Transverse colon (tissue), 4 donors: ENCODE results near the gene ABCA4. TPM values are rescaled to one million over a fixed set of nuclear protein-coding genes. Genes with fewer than 3 reads are reported as not detected.

ENCODE experiments used
- DNase-seq: peaks from one replicate; pipeline ENCODE4 v3.0.0-alpha.2; 2019
- H3K27ac ChIP-seq, 4 donors: fragments of 200-600 bp; sonication (generic); 2 replicates each; pipeline ENCODE4 v1.5.1; 2016 to 2018; ENCODE audit warnings: inconsistent platforms in 4 of 4
- H3K27me3 ChIP-seq: fragments of 200-600 bp; sonication (generic); 2 replicates; pipeline ENCODE4 v1.5.1; 2017; ENCODE audit warnings: inconsistent platforms
- H3K36me3 ChIP-seq, 4 donors: fragments of 200-600 bp; sonication (generic); 2 replicates each; pipeline ENCODE4 v1.5.1; 2017 to 2019; ENCODE audit warnings: inconsistent platforms in 4 of 4
- H3K4me1 ChIP-seq, 4 donors: fragments of 200-600 bp; sonication (generic); 2 replicates each; pipeline ENCODE4 v1.5.1; 2017 to 2020; ENCODE audit warnings: inconsistent platforms in 4 of 4
- H3K4me3 ChIP-seq, 4 donors: fragments of 200-600 bp; sonication (generic); 1 replicate in 1 of 4; 2 replicates in 3 of 4; pipeline versions ENCODE4 v1.5.1 to v1.6.1; 2017 to 2019; ENCODE audit warnings: inconsistent platforms in 4 of 4
- H3K9me3 ChIP-seq, 2 donors: fragments of 200-600 bp; sonication (generic); 2 replicates each; pipeline ENCODE4 v1.5.1; 2017 to 2019; ENCODE audit warnings: inconsistent platforms in 2 of 2
- CTCF ChIP-seq, 5 experiments: fragments of 200-600 bp in 3 of 5; fragments of 450-650 bp in 2 of 5; sonication (generic) in 3 of 5; IDR thresholded peaks; 1 replicate in 2 of 5; 2 replicates in 3 of 5; pipeline ENCODE4 v1.5.1; 2016 to 2017; ENCODE audit warnings: antibody characterized with exemption in 5 of 5, inconsistent platforms in 3 of 5, mild to moderate bottlenecking in 2 of 5, moderate library complexity in 1 of 5
- EP300 ChIP-seq: sonication (generic); formaldehyde crosslinking; IDR thresholded peaks from one replicate; pipeline ENCODE4 v1.6.1; 2017; ENCODE audit warnings: antibody characterized with exemption, low read depth
- POLR2A ChIP-seq: fragments of 450-650 bp; IDR thresholded peaks from one replicate; pipeline ENCODE4 v1.6.1; 2016; ENCODE audit warnings: antibody characterized with exemption, mild to moderate bottlenecking, moderate library complexity
- POLR2AphosphoS5 ChIP-seq, 3 donors: sonication (generic); formaldehyde crosslinking; IDR thresholded peaks; one replicate each; pipeline ENCODE4 v1.6.1; 2016; ENCODE audit warnings: antibody characterized with exemption in 3 of 3
- WGBS, 2 donors: methylation state at CpG; one replicate each; pipeline ENCODE4 v1.1.5; 2018; ENCODE audit warnings: low coverage in 1 of 2; 5-methylcytosine and 5-hydroxymethylcytosine counted together
- in situ Hi-C, 4 donors: fragments of 200-750 bp; cut with MboI; loops; one replicate each; pipeline versions ENCODE4 v1.15.0 to v1.15.1; 2017; ENCODE audit warnings: low sequenced_read_pairs in 3 of 4, low pct_ligation_motif_present in 1 of 4, low pct_unique_long_range_greater_than_20kb in 1 of 4
- intact Hi-C: fragments of 100-400 bp; cut with DNase I; formaldehyde crosslinking; loops from one replicate; pipeline ENCODE4 v1.15.1; 2023; ENCODE audit warnings: low total_unique reads
- total RNA-seq, 4 donors: library from RNA; depleted of rRNA; stranded (reverse); fragments of >200 nt; gene quantifications; one replicate each; pipeline ENCODE4 v1.1.0, GENCODE V29; 2016

ABCA4 gene
- total RNA-seq, 4 donors from 2014 or later = 0.16 to 0.55 TPM; not detected in 2

- H3K4me3 ChIP-seq = no peak overlapping the region
- no peak overlapping the region for H3K27ac ChIP-seq
- DNase-seq = no peak
- in situ Hi-C loops (loop anchor here in 3 of 4 donors (25.0 kb wide), 4 partner anchors 166 to 741 kb away; partner anchors contain the start of genes SLC44A3 (in 2 of the 3) and ARHGAP29 (in 1 of the 3)), intact Hi-C loops (no loop called here)
- no peaks in the 10 kb centered on the region for H3K9me3 ChIP-seq
- TF ChIP-seq POLR2AphosphoS5 (IDR thresholded peaks at IDR 0.05) (no peak), POLR2A (no peak), CTCF (IDR thresholded peaks at IDR 0.05) (no peak), EP300 (no peak)
- 54 to 100% methylated on average over 1 of the region's 1 CpG for WGBS, 2 donors
- H3K27me3 ChIP-seq = no peaks in the 10 kb centered on the region
- no peaks in the 10 kb centered on the region for H3K36me3 ChIP-seq
- peaks cover 12 to 34% (median 25%) of the 10 kb centered on the region in 4 donors for H3K4me1 ChIP-seq
Measured at GRCh38 chr1:94071391-94071790, 49.6 kb downstream of the ABCA4 start.

- H3K27ac ChIP-seq = peak overlapping the region in 3 of 4 donors; percentile 65 to 79 (median 76)
- TF ChIP-seq POLR2A = no peak
- no peak for TF ChIP-seq CTCF (IDR thresholded peaks at IDR 0.05)
- no peak for TF ChIP-seq POLR2AphosphoS5 (IDR thresholded peaks at IDR 0.05)
- no peak for TF ChIP-seq EP300
- H3K9me3 ChIP-seq = no peaks in the 10 kb centered on the region
- no peak overlapping the region for H3K4me3 ChIP-seq
- intact Hi-C loops = no loop called here
- H3K4me1 ChIP-seq = peaks cover 12 to 34% (median 25%) of the 10 kb centered on the region in 4 donors
- no peaks in the 10 kb centered on the region for H3K27me3 ChIP-seq
- in situ Hi-C loops = loop anchor here in 3 of 4 donors (25.0 kb wide), 4 partner anchors 166 to 741 kb away; partner anchors contain the start of genes SLC44A3 (in 2 of the 3) and ARHGAP29 (in 1 of the 3)
- DNase-seq = no peak
- WGBS, 2 donors = 54 to 88% methylated on average over 2 to 3 of the region's 3 CpGs
- no peaks in the 10 kb centered on the region for H3K36me3 ChIP-seq
Measured at GRCh38 chr1:94070865-94071264, 50.1 kb downstream of the ABCA4 start.

- Histone ChIP-seq H3K27me3 (no peaks in the 10 kb centered on the region), H3K4me3 (no peak overlapping the region), H3K36me3 (no peaks in the 10 kb centered on the region), H3K27ac (peak overlapping the region; percentile 65 to 79 (median 74)), H3K4me1 (peaks cover 12 to 34% (median 25%) of the 10 kb centered on the region in 4 donors), H3K9me3 (no peaks in the 10 kb centered on the region)
- intact Hi-C loops (loop anchor here (10.0 kb wide), 1 partner anchor 165 kb away; the partner anchor contains the start of gene ARHGAP29), in situ Hi-C loops (loop anchor here (10.0 to 25.0 kb wide), 6 partner anchors 167 to 742 kb away; partner anchors contain the start of genes SLC44A3 (in 2 of the 4) and ARHGAP29 (in 1 of the 4))
- WGBS, 2 donors = 40 to 50% methylated on average over 2 of the region's 2 CpGs
- no peak for TF ChIP-seq POLR2A
- TF ChIP-seq EP300 = no peak
- TF ChIP-seq CTCF (IDR thresholded peaks at IDR 0.05) = no peak
- TF ChIP-seq POLR2AphosphoS5 (IDR thresholded peaks at IDR 0.05) = no peak
- no peak for DNase-seq
Measured at GRCh38 chr1:94069919-94070285, 51.0 kb downstream of the ABCA4 start.

GRCh38 chr1:94068999-94069918 lies 51.7 kb downstream of the ABCA4 start:
- H3K36me3 ChIP-seq = no peaks in the 10 kb centered on the region
- in situ Hi-C loops (loop anchor here (10.0 to 25.0 kb wide), 6 partner anchors 168 to 743 kb away; partner anchors contain the start of genes SLC44A3 (in 2 of the 4) and ARHGAP29 (in 1 of the 4)), intact Hi-C loops (loop anchor here (10.0 kb wide), 1 partner anchor 166 kb away; the partner anchor contains the start of gene ARHGAP29)
- peak overlapping the region; percentile 65 to 79 (median 74) for H3K27ac ChIP-seq
- DNase-seq = peak; percentile 55
- H3K4me3 ChIP-seq = no peak overlapping the region
- H3K27me3 ChIP-seq = no peaks in the 10 kb centered on the region
- H3K4me1 ChIP-seq = peaks cover 12 to 34% (median 25%) of the 10 kb centered on the region in 4 donors
- WGBS, 2 donors = 17 to 24% methylated on average over 6 to 16 of the region's 16 CpGs
- TF ChIP-seq CTCF (IDR thresholded peaks at IDR 0.05) = peak in 2 of 5 experiments; percentile 12 to 24
- TF ChIP-seq POLR2A = no peak
- no peaks in the 10 kb centered on the region for H3K9me3 ChIP-seq
